ENCODE measurements around the gene ISG15. TPM values are rescaled to one million over a fixed set of nuclear protein-coding genes. Genes with fewer than 3 reads are reported as not detected.

ISG15 gene
- total RNA-seq, 1 experiment from 2014 or later, result 140 TPM

- CTCF ChIA-PET, result no interaction called here
- Histone ChIP-seq H2AFZ (ENCODE audit: low read depth, low read length, poor library complexity, severe bottlenecking) (no peak overlapping the region), H3K4me1 (ENCODE audit: control insufficient read depth in 1 of 2, insufficient read depth in 2 of 2, low read length in 2 of 2) (peaks cover 10 to 22% of the 10 kb centered on the region in 2 experiments), H3K36me3 (ENCODE audit: control insufficient read depth in 1 of 2, insufficient read depth in 2 of 2, low read length in 2 of 2) (no peaks in the 10 kb centered on the region), H3K4me2 (ENCODE audit: low read length) (no peak overlapping the region), H3K9ac (ENCODE audit: low read length) (no peak overlapping the region), H3K9me2 (ENCODE audit: insufficient read depth) (no peaks in the 10 kb centered on the region), H3K4me3 (replicated peaks in 1 of 2; ENCODE audit: low read depth in 1 of 2, low read length in 2 of 2) (no peak overlapping the region), H3K27me3 (ENCODE audit: insufficient read depth, low read length) (no peaks in the 10 kb centered on the region), H4K20me1 (ENCODE audit: insufficient read depth) (no peaks in the 10 kb centered on the region), H3K9me3 (ENCODE audit: control insufficient read depth in 1 of 2, insufficient read depth in 1 of 2, low read depth in 1 of 2, low read length in 2 of 2) (no peaks in the 10 kb centered on the region), H3K27ac (ENCODE audit: low read depth, low read length) (no peak overlapping the region), H3K79me2 (ENCODE audit: insufficient read depth, low read length) (no peaks in the 10 kb centered on the region)
- DNase-seq (ENCODE audit: low read depth, low spot score) (no peak), ATAC-seq (no peak)
- intact Hi-C loops (cut with micrococcal nuclease), result loop anchor here (5.0 kb wide), 2 partner anchors 83 to 138 kb away; partner anchors contain the start of gene C1orf159
- no TSS peak for BruUV-seq (replicated peaks)
- RAD21 ChIA-PET (ENCODE audit: low non-redundant PET in 1 of 2, low total read pairs in 2 of 2, uncharacterized antibody in 2 of 2, unreplicated experiment in 2 of 2), result no interaction called here
- POLR2A ChIA-PET, result no interaction called here
- TF ChIP-seq MAX (IDR thresholded peaks at IDR 0.05), result no peak
- no peak for TF ChIP-seq POLR2AphosphoS5 (IDR thresholded peaks at IDR 0.05; ENCODE audit: low read depth, low read length)
- TF ChIP-seq ZNF274 (IDR thresholded peaks at IDR 0.05; ENCODE audit: low read depth, low read length), result no peak
- TF ChIP-seq SP1 (IDR thresholded peaks at IDR 0.05; ENCODE audit: low read depth), result no peak
- TF ChIP-seq JUND (IDR thresholded peaks at IDR 0.05), result no peak
- no peak for TF ChIP-seq EZH2 (IDR thresholded peaks at IDR 0.05)
- TF ChIP-seq EZH2phosphoT487 (IDR thresholded peaks at IDR 0.05; ENCODE audit: borderline replicate concordance), result no peak
- TF ChIP-seq CTCF (IDR thresholded peaks at IDR 0.05 in 2 of 3, conservative IDR thresholded peaks at IDR 0.05 in 1 of 3; ENCODE audit: borderline replicate concordance in 1 of 3, insufficient read depth in 1 of 3, low read depth in 2 of 3, low read length in 2 of 3), result no peak
- TF ChIP-seq EGR1 (IDR thresholded peaks at IDR 0.05; ENCODE audit: low read depth), result no peak
- no peak for TF ChIP-seq REST (IDR thresholded peaks at IDR 0.05; ENCODE audit: low read depth)
- no peak for TF ChIP-seq SIN3A (IDR thresholded peaks at IDR 0.05; ENCODE audit: low read depth)
- no peak for TF ChIP-seq FOSL1 (IDR thresholded peaks at IDR 0.05; ENCODE audit: low read depth)
- TF ChIP-seq ZBTB33 (IDR thresholded peaks at IDR 0.05; ENCODE audit: extremely low read depth, insufficient replicate concordance, low read length), result no peak
- TF ChIP-seq TCF7L2 (IDR thresholded peaks at IDR 0.05; ENCODE audit: borderline replicate concordance, extremely low read depth, insufficient read depth, insufficient read length), result no peak
Measured at GRCh38 chr1:979744-980072, 33.6 kb upstream of the ISG15 start.
